PC-9 (cell line): ENCODE results near the gene PRR19.

Source experiments
- CTCF ChIP-seq: fragments of 200-600 bp; sonication (generic); conservative IDR thresholded peaks from 2 replicates; pipeline ENCODE4 v1.6.1; 2017; ENCODE audit warnings: mixed run types, antibody characterized with exemption, mild to moderate bottlenecking, moderate library complexity
- EZH2 ChIP-seq: fragments of 200-600 bp; sonication (generic); IDR thresholded peaks from 2 replicates; pipeline ENCODE4 v1.8.0; 2017; ENCODE audit warnings: antibody characterized with exemption, low read depth

DNA sequence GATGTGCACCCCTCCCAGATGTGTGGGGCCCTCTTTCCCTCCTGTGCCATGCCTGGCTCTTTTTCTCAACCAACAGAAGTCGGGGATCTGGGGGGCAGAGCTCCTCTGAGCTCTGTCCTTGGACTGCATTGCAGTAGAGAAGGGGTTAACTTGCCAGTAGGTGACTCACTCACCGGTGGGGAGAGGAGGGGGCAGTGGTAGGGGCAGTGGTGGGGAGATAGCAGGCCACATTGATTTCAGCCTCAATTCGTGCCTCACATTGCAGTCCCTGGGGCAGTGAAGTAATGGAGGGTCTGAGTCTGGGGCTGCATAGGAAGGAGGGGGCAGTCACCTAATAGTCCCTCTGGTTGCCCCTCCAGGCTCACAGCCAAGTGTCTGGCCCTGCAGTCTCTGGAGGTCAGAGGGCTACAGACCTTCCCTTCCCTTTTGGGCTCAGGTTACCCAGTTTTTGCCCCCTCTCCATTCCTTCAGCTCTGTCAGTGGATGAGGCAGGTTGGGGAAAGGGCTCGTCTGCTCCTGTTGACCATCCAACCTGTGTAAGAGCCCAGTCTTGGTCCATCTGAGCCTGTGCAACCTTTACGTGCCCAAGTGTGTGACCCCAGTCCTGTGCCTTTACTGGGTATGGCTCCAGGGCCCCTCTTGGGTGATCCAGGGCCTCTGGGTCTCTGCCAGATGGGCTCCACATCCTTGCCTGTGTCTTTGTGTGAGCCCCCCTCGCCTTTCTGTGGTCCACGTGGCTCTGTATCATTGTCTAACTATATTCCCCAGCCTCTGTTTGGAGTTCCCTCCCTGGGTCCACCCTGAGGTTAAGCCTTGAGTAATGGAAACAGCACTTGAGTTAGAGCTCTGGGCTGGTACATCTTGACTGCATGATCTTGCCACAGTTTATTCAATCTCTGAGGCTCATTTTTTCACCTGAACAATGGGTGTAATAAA is 19.8 kb upstream of the PRR19 start:
- TF ChIP-seq CTCF (no peak), EZH2 (no peak)
